ENCODE results near the gene EPHB2.

DNA sequence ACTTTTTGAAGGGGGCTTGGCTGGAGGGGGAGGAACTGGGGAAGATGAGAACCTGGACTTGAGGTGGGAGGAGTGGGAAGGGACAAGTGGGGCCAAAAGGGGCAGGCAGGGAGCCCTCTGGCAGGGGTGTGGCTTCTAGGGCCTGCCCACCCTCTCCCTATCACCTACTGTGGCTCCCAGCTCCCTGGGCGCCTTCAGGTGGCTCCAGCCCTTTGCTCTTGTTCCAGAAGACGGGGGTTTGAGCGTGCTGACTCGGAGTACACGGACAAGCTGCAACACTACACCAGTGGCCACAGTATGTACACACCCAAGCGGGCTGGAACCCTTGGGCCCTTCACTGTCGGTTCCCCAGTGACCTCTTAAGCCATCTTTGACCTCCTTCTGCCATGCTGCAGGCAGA lies 185.5 kb downstream of the EPHB2 start:
- TF ChIP-seq, protein P1, sequence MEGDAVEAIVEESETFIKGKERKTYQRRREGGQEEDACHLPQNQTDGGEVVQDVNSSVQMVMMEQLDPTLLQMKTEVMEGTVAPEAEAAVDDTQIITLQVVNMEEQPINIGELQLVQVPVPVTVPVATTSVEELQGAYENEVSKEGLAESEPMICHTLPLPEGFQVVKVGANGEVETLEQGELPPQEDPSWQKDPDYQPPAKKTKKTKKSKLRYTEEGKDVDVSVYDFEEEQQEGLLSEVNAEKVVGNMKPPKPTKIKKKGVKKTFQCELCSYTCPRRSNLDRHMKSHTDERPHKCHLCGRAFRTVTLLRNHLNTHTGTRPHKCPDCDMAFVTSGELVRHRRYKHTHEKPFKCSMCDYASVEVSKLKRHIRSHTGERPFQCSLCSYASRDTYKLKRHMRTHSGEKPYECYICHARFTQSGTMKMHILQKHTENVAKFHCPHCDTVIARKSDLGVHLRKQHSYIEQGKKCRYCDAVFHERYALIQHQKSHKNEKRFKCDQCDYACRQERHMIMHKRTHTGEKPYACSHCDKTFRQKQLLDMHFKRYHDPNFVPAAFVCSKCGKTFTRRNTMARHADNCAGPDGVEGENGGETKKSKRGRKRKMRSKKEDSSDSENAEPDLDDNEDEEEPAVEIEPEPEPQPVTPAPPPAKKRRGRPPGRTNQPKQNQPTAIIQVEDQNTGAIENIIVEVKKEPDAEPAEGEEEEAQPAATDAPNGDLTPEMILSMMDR (IDR thresholded peaks at IDR 0.05) = no peak
- no peak for TF ChIP-seq POLR2A (IDR thresholded peaks at IDR 0.05)
